ENCODE data around the gene ETFA.
"Not testable (repeated sequence)": the region's sequence is repeated elsewhere in the genome, so short reads cannot be mapped to it uniquely, and the experiment has no call there.

Gene ETFA

GRCh38 chr15:76320012-76320411 lies 8.7 kb upstream of the ETFA start:
- TF ChIP-seq CTCF (IDR thresholded peaks at IDR 0.05; ENCODE audit: low read depth, low read length) = no peak
- H3K4me3 ChIP-seq (ENCODE audit: low read depth, low read length) = no peak overlapping the region

- no peak for TF ChIP-seq CTCF (IDR thresholded peaks at IDR 0.05; ENCODE audit: low read depth, low read length)
- H3K4me3 ChIP-seq (ENCODE audit: low read depth, low read length) = no peak overlapping the region
These were observed 2.5 kb upstream of the ETFA start for GRCh38 chr15:76313731-76314130.

- H3K4me3 ChIP-seq (ENCODE audit: low read depth, low read length) = not testable (repeated sequence)
These were observed 1.9 kb upstream of the ETFA start for GRCh38 chr15:76313175-76313567.

- no peak for TF ChIP-seq CTCF (IDR thresholded peaks at IDR 0.05; ENCODE audit: low read depth, low read length)
- H3K4me3 ChIP-seq (ENCODE audit: low read depth, low read length) = no peak overlapping the region
These were observed 1.4 kb upstream of the ETFA start for GRCh38 chr15:76312540-76313174.

- TF ChIP-seq CTCF (IDR thresholded peaks at IDR 0.05; ENCODE audit: low read depth, low read length) = no peak
- peak overlapping the region; percentile 95 for H3K4me3 ChIP-seq (ENCODE audit: low read depth, low read length)
These were observed 682 bp downstream of the ETFA start for GRCh38 chr15:76310475-76311099.

GRCh38 chr15:76309601-76310330 lies 1.5 kb downstream of the ETFA start:
- no peak for TF ChIP-seq CTCF (IDR thresholded peaks at IDR 0.05; ENCODE audit: low read depth, low read length)
- H3K4me3 ChIP-seq (ENCODE audit: low read depth, low read length) = peak overlapping the region; percentile 95

- no peak overlapping the region for H3K4me3 ChIP-seq (ENCODE audit: low read depth, low read length)
- no peak for TF ChIP-seq CTCF (IDR thresholded peaks at IDR 0.05; ENCODE audit: low read depth, low read length)
These were observed 7.4 kb downstream of the ETFA start for GRCh38 chr15:76303909-76304308.

Data from WI38 (cell line).